ENCODE data around the gene IL17RD.
"Not testable (repeated sequence)": the region's sequence is repeated elsewhere in the genome, so short reads cannot be mapped to it uniquely, and the experiment has no call there.

The IL17RD gene

GRCh38 chr3:57095363-57095762 lies 69.8 kb downstream of the IL17RD start:
- DNase-seq (ENCODE audit: extremely low read depth in 1 of 2, low read depth in 1 of 2) = no peak

- DNase-seq (ENCODE audit: extremely low read depth in 1 of 2, low read depth in 1 of 2) = no peak
These were observed 70.6 kb downstream of the IL17RD start for GRCh38 chr3:57094575-57094974.

GRCh38 chr3:57093971-57094535 lies 71.1 kb downstream of the IL17RD start:
- no peak for DNase-seq (ENCODE audit: extremely low read depth in 1 of 2, low read depth in 1 of 2)

GRCh38 chr3:57093489-57093888 lies 71.7 kb downstream of the IL17RD start:
- DNase-seq (ENCODE audit: extremely low read depth in 1 of 2, low read depth in 1 of 2) = no peak

DNA sequence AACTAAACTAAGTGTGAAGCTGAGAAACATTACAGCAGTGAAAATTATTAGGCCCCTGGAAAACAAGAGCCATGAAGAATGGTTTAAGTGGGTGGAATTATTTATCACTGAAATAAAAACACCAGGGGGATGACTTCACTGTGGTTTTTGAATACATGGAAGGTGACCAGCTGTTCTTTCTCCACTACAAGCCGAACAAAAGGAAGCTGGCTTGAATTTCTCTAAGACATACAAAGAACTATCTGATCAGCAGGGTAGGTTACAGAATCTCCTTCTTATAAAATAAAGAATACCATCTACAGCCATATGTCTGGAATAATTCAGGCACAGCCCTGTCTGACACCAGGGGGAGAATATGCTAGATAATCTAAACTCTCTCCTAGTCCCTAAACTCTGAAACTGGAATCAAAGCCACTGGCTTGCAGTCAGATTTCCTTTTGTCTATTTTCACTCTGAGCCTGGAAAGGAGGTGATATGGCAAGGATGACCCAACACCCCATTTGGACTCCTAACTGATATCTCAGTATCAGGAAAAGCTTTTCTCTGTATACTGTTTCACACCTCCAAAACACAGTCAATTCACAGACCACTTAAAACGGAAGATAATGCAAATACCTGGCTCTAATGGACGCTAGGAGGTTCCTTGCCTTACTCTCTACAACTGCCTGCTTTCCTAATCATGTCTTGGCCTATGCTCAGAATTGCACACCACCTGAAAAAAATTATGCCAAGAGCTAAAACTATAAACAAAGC lies 73.5 kb downstream of the IL17RD start:
- DNase-seq (ENCODE audit: extremely low read depth in 1 of 2, low read depth in 1 of 2) = no peak

- no peak for DNase-seq (ENCODE audit: extremely low read depth in 1 of 2, low read depth in 1 of 2)
These were observed 76.1 kb downstream of the IL17RD start for GRCh38 chr3:57089043-57089442.

- no peak for DNase-seq (ENCODE audit: extremely low read depth in 1 of 2, low read depth in 1 of 2)
These were observed 76.7 kb downstream of the IL17RD start for GRCh38 chr3:57088503-57088902.

DNA sequence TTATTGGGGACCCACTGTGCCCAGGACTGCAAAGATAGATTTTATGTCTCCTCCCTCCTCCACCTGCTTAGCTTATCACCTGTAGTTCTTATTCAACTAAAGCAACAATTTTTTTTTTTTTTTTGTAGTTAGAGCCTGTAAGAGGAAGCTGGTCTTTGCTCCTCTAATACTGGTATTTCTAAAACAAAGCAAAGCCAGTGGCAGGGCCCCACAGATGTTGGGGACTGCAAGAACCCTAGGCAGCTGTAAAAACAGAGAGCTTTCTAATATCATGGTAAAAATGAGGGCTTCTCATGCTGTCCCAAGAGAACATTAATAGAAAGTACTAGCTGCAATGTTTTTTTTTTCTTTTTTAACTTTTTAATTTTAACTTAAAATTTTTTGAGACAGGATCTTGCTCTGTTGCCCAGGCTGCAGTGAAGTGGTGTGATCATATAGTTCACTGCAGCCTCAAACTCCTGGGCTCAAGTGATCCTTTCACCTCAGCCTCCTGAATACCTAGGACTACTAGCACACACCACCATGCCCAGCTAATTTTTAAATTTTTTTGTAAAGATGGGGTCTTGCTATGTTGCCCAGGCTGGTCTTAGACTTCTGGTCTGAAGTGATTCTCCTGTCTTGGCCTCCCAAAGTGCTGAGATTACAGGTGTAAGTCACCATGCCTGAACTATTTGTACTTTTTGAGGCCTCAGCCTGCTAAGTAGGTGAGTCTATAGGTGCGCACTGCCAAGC lies 77.6 kb downstream of the IL17RD start:
- DNase-seq (ENCODE audit: extremely low read depth in 1 of 2, low read depth in 1 of 2) = no peak

DNA sequence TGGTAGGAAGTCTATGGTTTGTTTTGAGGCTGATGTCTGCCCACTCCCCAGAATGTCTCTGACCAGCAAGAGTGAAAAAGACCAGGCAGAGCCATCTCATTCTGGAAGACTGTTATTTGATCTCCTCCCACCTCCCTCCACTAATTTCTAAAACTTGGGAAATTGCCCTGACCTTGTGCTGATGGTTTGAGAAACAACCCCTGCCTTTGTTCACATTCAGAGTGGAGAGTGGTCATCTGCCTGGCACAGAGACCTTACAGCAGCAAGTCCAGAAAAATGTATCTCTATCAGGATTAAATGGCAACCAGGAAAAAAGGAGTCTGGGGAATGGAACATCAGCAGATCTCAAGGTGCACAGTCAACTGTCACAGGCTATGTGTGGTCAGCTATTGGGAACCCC lies 79.0 kb downstream of the IL17RD start:
- no peak for DNase-seq (ENCODE audit: extremely low read depth in 1 of 2, low read depth in 1 of 2)

GRCh38 chr3:57085211-57085610 lies 79.9 kb downstream of the IL17RD start:
- no peak for DNase-seq (ENCODE audit: extremely low read depth in 1 of 2, low read depth in 1 of 2)

DNA sequence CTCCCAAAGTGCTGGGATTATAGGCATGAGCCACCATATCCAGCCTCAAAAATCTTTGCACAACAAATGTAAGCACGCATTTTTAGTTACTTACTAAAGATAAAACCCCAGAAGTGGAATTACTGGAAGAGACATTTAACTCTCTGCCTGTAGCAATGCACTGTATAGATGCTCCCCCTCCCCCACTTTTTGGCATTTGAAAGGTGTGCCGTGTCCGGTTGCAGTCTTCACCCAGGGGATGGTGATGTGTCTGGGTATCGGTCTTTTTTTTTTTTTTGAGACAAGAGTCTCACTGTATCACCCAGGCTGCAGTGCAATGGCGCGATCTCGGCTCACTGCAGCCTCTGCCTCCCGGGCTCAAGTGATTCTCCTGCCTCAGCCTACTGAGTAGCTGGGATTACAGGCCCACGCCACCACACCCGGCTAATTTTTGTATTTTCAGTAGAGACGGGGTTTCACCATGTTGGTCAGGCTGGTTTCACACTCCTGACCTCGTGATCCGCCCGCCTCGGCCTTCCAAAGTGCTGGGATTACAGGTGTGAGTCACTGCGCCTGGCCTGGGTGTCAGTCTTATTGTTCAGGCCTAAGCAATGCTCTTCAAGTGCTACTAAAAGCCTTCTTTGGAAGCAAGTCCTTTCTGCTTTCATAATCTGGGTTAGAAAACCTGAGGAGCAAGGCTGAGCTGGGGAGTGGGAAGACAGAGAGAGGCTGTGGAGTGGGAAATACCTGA lies 81.7 kb downstream of the IL17RD start:
- DNase-seq (ENCODE audit: extremely low read depth in 1 of 2, low read depth in 1 of 2) = not testable (repeated sequence)

DNA sequence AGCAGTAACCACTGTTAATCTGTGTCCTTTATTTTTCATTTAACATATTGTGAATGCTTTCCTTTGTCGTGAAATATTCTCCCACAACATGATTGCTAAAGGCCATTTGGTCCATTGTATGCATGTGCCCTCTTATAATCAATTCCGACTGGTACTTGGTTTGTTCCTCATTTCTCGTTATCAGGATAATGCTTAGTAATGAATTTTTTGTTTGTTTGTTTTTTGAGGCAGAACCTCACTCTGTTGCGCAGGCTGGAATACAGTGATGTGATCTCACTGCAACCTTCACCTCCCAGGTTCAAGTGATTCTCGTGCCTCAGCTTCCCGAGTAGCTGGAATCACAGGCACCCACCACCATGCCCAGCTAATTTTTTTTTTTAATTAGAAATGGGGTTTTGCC lies 82.7 kb downstream of the IL17RD start:
- DNase-seq (ENCODE audit: extremely low read depth in 1 of 2, low read depth in 1 of 2) = no peak

DNA sequence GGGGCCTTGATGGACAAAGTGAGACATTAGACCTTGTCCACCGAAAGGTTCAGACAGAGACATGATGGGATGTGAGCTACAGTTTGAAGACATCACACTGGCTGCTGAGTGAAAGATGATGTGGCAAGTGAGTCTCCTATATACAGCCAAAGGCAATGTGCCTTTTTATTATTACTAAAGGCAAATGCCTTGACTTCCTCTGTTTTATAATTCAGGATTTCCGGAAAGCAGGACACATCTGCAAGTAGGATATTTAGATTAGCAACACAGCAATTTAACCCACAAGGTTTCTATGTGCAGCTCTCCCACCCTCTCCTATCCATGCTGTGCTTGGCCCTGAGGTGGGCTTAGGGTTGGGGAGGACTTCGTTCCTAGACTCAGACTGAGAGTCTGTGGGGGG lies 84.0 kb downstream of the IL17RD start:
- DNase-seq (ENCODE audit: extremely low read depth in 1 of 2, low read depth in 1 of 2) = no peak

DNA sequence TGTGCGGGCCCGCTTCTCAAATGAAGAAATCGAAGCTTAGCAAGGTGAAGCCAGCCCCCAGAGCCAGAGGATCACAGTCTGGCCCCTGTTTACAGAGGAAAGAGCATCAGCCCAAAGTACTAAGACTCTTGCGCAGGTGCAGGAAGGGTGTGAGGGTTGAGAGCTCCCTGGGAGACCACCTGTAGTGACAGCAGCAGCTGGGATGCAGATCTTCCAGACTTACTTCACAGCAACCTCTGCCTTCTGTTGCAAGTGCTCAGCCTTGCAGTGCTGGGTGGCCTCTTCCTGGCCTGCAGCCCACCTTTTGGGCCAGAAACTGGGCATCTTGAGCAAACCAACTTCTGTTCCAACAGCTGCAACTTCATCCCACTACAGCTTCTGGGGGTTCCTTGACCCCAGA lies 85.0 kb downstream of the IL17RD start:
- no peak for DNase-seq (ENCODE audit: extremely low read depth in 1 of 2, low read depth in 1 of 2)

GRCh38 chr3:57079474-57079831 lies 85.7 kb downstream of the IL17RD start:
- DNase-seq (ENCODE audit: extremely low read depth in 1 of 2, low read depth in 1 of 2) = no peak

- DNase-seq (ENCODE audit: extremely low read depth in 1 of 2, low read depth in 1 of 2) = no peak
These were observed 86.3 kb downstream of the IL17RD start for GRCh38 chr3:57078635-57079473.

- no peak for DNase-seq (ENCODE audit: extremely low read depth in 1 of 2, low read depth in 1 of 2)
These were observed 86.9 kb downstream of the IL17RD start for GRCh38 chr3:57078344-57078634.

DNA sequence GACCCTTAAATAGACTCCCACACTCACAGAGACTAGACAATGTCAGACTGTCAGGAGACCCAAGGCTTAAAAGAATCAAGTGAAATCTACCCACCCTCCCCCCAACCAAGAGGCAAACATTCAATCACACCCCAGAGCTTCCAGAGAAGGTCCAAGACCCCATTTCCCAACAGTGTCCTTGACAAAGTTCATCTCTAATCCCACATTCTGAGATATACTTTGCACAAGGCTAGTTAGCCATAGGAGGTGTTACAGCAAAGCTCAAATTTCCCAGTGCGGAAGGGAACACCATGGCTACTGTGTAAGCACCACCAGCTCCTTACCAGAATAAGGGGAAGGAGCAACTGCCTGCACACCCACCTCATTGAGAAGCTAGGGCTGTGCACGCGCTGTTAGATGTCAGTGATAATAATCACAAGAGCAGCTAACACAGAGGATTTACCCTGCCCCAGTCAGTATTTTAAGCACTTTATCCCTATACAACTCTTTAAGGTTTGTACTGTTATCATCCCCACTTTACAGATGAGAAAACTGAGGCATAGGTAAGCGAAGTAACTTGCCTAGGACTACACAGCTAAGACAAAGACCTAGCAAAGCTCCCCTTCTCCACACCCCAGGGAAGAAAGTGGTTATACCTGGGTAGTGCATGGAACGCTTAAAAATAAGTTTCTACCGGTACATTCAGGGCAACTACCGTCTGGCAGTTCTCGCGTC lies 87.4 kb downstream of the IL17RD start:
- no peak for DNase-seq (ENCODE audit: extremely low read depth in 1 of 2, low read depth in 1 of 2)

DNA sequence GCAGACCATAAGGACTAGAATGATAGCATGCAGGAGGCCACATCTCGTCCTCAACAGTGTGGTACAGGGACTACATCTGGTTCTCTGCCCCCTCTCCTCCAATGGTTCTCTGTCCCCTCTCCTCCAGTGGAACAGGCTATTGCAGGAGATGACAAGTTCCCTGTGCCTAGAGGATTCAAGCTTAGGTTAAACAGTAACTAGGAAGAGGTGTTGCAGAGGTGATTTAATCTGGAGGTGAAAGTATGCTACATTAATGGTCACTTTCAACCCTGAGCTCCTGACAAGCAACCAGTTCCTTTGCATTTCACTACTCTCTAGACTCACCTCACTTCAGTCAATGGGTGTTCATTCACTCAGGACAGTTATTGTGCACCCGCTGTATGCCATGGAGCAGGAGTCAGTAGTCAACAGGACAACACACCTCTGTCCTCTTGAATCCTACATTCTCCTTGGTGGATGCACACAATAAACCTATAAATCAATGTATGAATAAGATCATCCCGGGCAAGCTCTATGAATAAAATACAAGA lies 88.7 kb downstream of the IL17RD start:
- no peak for DNase-seq (ENCODE audit: extremely low read depth in 1 of 2, low read depth in 1 of 2)

DNA sequence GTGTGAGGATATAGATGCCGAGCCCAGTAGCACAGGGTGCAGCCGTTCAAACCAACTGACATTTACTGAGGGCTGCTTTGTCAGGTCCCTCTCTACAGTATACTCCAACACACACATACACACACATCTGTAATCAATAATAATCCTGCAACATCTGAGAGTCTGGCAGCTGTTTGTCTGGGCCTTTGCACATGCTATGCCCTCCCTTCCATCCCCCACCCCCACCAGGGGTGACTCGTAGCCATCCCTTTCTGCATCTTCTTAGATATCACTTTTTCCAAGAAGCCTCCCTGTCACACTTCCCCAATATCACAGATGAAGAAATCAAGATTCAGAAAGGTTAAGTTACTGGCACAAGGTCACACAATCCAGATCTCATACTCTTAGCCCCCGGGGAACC lies 91.0 kb downstream of the IL17RD start:
- no peak for DNase-seq (ENCODE audit: extremely low read depth in 1 of 2, low read depth in 1 of 2)
